ENCODE data around the gene GM2A. TPM values are rescaled to one million over a fixed set of nuclear protein-coding genes. Genes with fewer than 3 reads are reported as not detected.

The GM2A gene
- polyA plus RNA-seq, 4 donors: 4.0 to 22.5 (median 12.1) TPM

DNA sequence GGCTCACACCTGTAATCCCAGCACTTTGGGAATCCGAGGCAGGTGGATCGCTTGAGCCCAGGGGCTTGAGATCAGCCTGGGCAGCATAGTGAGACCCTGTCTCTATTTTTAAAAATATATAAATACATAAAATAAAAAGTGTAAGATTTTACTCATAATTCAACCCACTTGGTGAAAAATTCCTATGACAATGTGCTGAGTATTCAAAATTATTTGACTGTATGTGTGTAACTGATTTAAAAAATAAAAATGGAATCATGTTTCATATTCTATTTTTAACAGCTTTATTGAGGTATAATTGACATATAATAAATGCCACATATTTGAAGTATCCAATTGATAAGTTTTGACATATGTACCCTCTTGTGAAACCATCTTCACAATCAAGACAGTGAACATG is 22.8 kb downstream of the GM2A start:
- Histone ChIP-seq H3K9me3 (ENCODE audit: control insufficient read depth in 2 of 2, insufficient read depth in 1 of 2, low read depth in 1 of 2, low read length in 1 of 2) (no peaks in the 10 kb centered on the region), H3K27me3 (ENCODE audit: control insufficient read depth in 3 of 3, insufficient read depth in 3 of 3, low read length in 3 of 3) (no peaks in the 10 kb centered on the region), H3K4me1 (ENCODE audit: control insufficient read depth in 3 of 3, insufficient read depth in 2 of 3, low read depth in 1 of 3, low read length in 2 of 3) (no peaks in the 10 kb centered on the region), H3K36me3 (ENCODE audit: control insufficient read depth in 3 of 3, insufficient read depth in 2 of 3, low read depth in 1 of 3, low read length in 3 of 3) (no peaks in the 10 kb centered on the region), H3K27ac (ENCODE audit: low read depth in 1 of 3, low read length in 2 of 3) (no peak overlapping the region), H3K4me3 (ENCODE audit: low read depth in 1 of 3, low read length in 3 of 3) (no peak overlapping the region)
- FAIRE-seq (no peak), DNase-seq (no peak)
- 89 to 98% (median 95%) methylated on average over 2 of the region's 2 CpGs for WGBS, 3 donors

DNA sequence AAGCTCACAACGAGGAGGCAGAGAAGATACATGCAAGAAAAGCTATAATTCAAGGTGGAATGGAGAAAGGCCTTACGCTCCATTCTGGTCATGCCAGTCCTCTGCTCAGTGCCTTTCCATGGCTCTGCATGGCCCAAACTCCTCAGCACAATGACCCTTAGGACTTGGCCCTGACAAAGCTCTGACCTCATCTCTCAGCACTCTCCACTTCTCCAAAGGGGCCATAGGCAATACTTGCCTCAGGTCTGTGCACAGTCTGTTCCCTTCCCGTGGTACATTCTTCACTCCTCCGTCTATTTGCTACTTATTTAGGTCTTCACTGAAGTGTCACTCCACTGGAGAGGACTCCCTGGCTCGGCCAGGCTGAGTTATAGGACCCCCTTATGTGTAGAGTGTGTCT is 25.9 kb downstream of the GM2A start:
- FAIRE-seq: no peak
- H3K27ac ChIP-seq (ENCODE audit: low read depth in 1 of 3, low read length in 2 of 3): no peak overlapping the region
- H3K4me3 ChIP-seq (ENCODE audit: low read depth in 1 of 3, low read length in 3 of 3): no peak overlapping the region
- DNase-seq: no peak
- WGBS, 3 donors: 71 to 73% (median 71%) methylated on average over 5 of the region's 5 CpGs
- no peaks in the 10 kb centered on the region for H3K27me3 ChIP-seq (ENCODE audit: control insufficient read depth in 3 of 3, insufficient read depth in 3 of 3, low read length in 3 of 3)
- no peaks in the 10 kb centered on the region for H3K36me3 ChIP-seq (ENCODE audit: control insufficient read depth in 3 of 3, insufficient read depth in 2 of 3, low read depth in 1 of 3, low read length in 3 of 3)
- H3K4me1 ChIP-seq (ENCODE audit: control insufficient read depth in 3 of 3, insufficient read depth in 2 of 3, low read depth in 1 of 3, low read length in 2 of 3): no peaks in the 10 kb centered on the region
- H3K9me3 ChIP-seq (ENCODE audit: control insufficient read depth in 2 of 2, insufficient read depth in 1 of 2, low read depth in 1 of 2, low read length in 1 of 2): no peaks in the 10 kb centered on the region

GRCh38 chr5:151280443-151280842 is 27.5 kb downstream of the GM2A start:
- no peak for DNase-seq
- Histone ChIP-seq H3K9me3 (ENCODE audit: control insufficient read depth in 2 of 2, insufficient read depth in 1 of 2, low read depth in 1 of 2, low read length in 1 of 2) (no peaks in the 10 kb centered on the region), H3K27me3 (ENCODE audit: control insufficient read depth in 3 of 3, insufficient read depth in 3 of 3, low read length in 3 of 3) (peaks cover 0 to 2% (median 0%) of the 10 kb centered on the region in 3 donors), H3K4me1 (ENCODE audit: control insufficient read depth in 3 of 3, insufficient read depth in 2 of 3, low read depth in 1 of 3, low read length in 2 of 3) (no peaks in the 10 kb centered on the region), H3K27ac (ENCODE audit: low read depth in 1 of 3, low read length in 2 of 3) (no peak overlapping the region), H3K4me3 (ENCODE audit: low read depth in 1 of 3, low read length in 3 of 3) (no peak overlapping the region), H3K36me3 (ENCODE audit: control insufficient read depth in 3 of 3, insufficient read depth in 2 of 3, low read depth in 1 of 3, low read length in 3 of 3) (no peaks in the 10 kb centered on the region)
- WGBS, 3 donors: 83 to 88% (median 84%) methylated on average over 2 of the region's 2 CpGs
- no peak for FAIRE-seq

DNA sequence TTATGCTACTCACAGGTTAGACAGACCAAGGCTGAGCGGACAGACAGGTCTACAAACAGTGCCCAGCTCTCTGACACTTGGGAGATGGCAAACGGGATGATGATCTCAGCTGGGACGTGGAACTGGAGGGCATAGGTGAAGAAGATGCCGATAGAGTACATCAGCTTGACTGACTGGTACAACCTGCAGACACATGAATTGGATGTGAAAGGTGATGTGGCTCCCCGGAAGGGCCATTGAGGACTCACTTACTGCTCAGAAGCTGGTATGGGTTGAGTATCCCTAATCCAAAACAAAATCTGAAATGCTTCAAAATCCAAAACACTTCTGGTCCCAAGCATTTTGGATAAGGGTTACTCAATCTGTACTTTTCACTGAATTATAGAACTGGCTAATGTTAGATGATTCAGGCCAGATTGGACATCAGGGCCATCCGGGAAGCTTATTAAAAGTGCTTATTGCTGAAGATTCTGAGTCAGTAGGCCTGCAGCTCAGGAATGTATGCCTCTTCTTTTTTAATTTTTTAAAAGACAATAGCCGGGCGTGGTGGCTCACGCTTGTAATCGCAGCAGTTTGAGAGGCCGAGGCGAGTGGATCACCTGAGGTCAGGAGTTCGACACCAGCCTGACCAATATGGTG is 28.1 kb downstream of the GM2A start:
- Histone ChIP-seq H3K4me1 (ENCODE audit: control insufficient read depth in 3 of 3, insufficient read depth in 2 of 3, low read depth in 1 of 3, low read length in 2 of 3) (no peaks in the 10 kb centered on the region), H3K36me3 (ENCODE audit: control insufficient read depth in 3 of 3, insufficient read depth in 2 of 3, low read depth in 1 of 3, low read length in 3 of 3) (no peaks in the 10 kb centered on the region), H3K27ac (ENCODE audit: low read depth in 1 of 3, low read length in 2 of 3) (no peak overlapping the region), H3K9me3 (ENCODE audit: control insufficient read depth in 2 of 2, insufficient read depth in 1 of 2, low read depth in 1 of 2, low read length in 1 of 2) (no peaks in the 10 kb centered on the region), H3K27me3 (ENCODE audit: control insufficient read depth in 3 of 3, insufficient read depth in 3 of 3, low read length in 3 of 3) (peaks cover 0 to 2% (median 0%) of the 10 kb centered on the region in 3 donors), H3K4me3 (ENCODE audit: low read depth in 1 of 3, low read length in 3 of 3) (no peak overlapping the region)
- DNase-seq: no peak
- no peak for FAIRE-seq
- WGBS, 3 donors: 92 to 93% (median 92%) methylated on average over 13 of the region's 13 CpGs

DNA sequence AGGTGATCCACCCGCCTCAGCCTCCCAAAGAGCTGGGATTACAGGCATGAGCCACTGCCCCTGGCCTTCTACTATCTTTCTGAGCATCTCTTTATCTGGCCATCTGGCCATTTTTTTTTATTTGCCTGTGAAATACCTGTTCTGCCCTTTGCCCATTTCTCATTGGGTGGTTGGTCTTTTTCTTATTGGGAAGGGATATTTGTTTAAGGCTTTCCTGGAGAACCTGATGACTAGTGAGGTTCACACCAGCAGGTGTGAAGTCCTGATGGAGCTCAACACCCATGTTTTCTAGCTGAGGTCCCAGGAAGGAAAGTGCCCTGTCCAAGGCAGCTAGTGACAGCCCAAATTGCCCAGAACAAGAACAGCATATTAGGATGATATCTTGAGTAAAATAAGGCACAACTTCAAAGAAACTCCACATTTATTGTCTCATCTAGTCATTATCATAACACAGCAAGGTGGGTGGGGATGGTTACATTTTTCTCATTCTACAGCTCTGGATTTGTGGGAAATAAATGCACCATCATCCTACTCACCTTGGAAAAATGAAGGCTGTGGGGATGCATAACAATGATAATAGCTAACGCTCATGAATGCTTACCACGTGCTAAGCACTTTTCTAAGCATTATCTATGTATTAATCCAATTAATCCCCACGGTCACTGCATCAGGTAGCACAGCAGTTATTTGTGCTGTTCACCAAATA is 30.3 kb downstream of the GM2A start:
- no peaks in the 10 kb centered on the region for H3K4me1 ChIP-seq (ENCODE audit: control insufficient read depth in 3 of 3, insufficient read depth in 2 of 3, low read depth in 1 of 3, low read length in 2 of 3)
- H3K27ac ChIP-seq (ENCODE audit: low read depth in 1 of 3, low read length in 2 of 3): no peak overlapping the region
- 76 to 82% (median 78%) methylated on average over 4 of the region's 4 CpGs for WGBS, 3 donors
- peaks cover 0 to 2% (median 0%) of the 10 kb centered on the region in 3 donors for H3K27me3 ChIP-seq (ENCODE audit: control insufficient read depth in 3 of 3, insufficient read depth in 3 of 3, low read length in 3 of 3)
- no peak for DNase-seq
- H3K9me3 ChIP-seq (ENCODE audit: control insufficient read depth in 2 of 2, insufficient read depth in 1 of 2, low read depth in 1 of 2, low read length in 1 of 2): no peaks in the 10 kb centered on the region
- H3K4me3 ChIP-seq (ENCODE audit: low read depth in 1 of 3, low read length in 3 of 3): no peak overlapping the region
- no peak for FAIRE-seq
- H3K36me3 ChIP-seq (ENCODE audit: control insufficient read depth in 3 of 3, insufficient read depth in 2 of 3, low read depth in 1 of 3, low read length in 3 of 3): no peaks in the 10 kb centered on the region

DNA sequence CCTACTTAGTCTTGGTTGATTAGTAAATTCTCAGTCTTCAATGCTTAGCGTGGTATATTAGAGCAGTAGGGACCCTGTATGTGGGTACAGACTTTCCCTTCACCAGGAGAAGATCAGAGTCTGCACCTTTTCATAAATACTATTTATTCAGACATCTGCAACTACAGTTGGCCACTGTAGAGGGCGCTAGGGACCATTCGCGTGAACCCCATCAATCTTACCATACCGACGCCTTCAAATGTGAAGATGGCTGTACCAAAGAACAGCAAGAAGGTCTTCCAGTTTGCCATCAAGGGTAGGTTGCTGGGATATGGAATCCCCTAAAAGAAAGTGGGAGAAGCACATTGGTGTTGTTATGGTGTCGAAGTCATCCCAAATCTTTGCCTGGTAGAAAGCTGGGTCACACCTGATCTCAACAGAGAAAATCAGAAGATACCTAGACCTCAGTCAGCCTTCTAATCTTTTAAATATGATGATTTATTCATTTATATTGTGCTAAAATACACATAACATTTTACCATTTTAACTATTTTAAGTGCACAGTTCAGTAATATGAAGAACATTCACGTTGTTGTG is 31.5 kb downstream of the GM2A start:
- WGBS, 3 donors: 29 to 30% (median 30%) methylated on average over 8 of the region's 8 CpGs
- Histone ChIP-seq H3K4me3 (ENCODE audit: low read depth in 1 of 3, low read length in 3 of 3) (no peak overlapping the region), H3K27ac (ENCODE audit: low read depth in 1 of 3, low read length in 2 of 3) (no peak overlapping the region), H3K4me1 (ENCODE audit: control insufficient read depth in 3 of 3, insufficient read depth in 2 of 3, low read depth in 1 of 3, low read length in 2 of 3) (no peaks in the 10 kb centered on the region), H3K27me3 (ENCODE audit: control insufficient read depth in 3 of 3, insufficient read depth in 3 of 3, low read length in 3 of 3) (peaks cover 0 to 2% (median 0%) of the 10 kb centered on the region in 3 donors), H3K9me3 (ENCODE audit: control insufficient read depth in 2 of 2, insufficient read depth in 1 of 2, low read depth in 1 of 2, low read length in 1 of 2) (no peaks in the 10 kb centered on the region), H3K36me3 (ENCODE audit: control insufficient read depth in 3 of 3, insufficient read depth in 2 of 3, low read depth in 1 of 3, low read length in 3 of 3) (no peaks in the 10 kb centered on the region)
- FAIRE-seq (no peak), DNase-seq (no peak)

GRCh38 chr5:151285683-151286082 is 32.7 kb downstream of the GM2A start:
- H3K4me1 ChIP-seq (ENCODE audit: control insufficient read depth in 3 of 3, insufficient read depth in 2 of 3, low read depth in 1 of 3, low read length in 2 of 3): no peaks in the 10 kb centered on the region
- no peaks in the 10 kb centered on the region for H3K36me3 ChIP-seq (ENCODE audit: control insufficient read depth in 3 of 3, insufficient read depth in 2 of 3, low read depth in 1 of 3, low read length in 3 of 3)
- no peak overlapping the region for H3K27ac ChIP-seq (ENCODE audit: low read depth in 1 of 3, low read length in 2 of 3)
- 74 to 77% (median 76%) methylated on average over 5 of the region's 5 CpGs for WGBS, 3 donors
- peaks cover 0 to 2% (median 0%) of the 10 kb centered on the region in 3 donors for H3K27me3 ChIP-seq (ENCODE audit: control insufficient read depth in 3 of 3, insufficient read depth in 3 of 3, low read length in 3 of 3)
- FAIRE-seq (no peak), DNase-seq (no peak)
- no peak overlapping the region for H3K4me3 ChIP-seq (ENCODE audit: low read depth in 1 of 3, low read length in 3 of 3)
- H3K9me3 ChIP-seq (ENCODE audit: control insufficient read depth in 2 of 2, insufficient read depth in 1 of 2, low read depth in 1 of 2, low read length in 1 of 2): no peaks in the 10 kb centered on the region

DNA sequence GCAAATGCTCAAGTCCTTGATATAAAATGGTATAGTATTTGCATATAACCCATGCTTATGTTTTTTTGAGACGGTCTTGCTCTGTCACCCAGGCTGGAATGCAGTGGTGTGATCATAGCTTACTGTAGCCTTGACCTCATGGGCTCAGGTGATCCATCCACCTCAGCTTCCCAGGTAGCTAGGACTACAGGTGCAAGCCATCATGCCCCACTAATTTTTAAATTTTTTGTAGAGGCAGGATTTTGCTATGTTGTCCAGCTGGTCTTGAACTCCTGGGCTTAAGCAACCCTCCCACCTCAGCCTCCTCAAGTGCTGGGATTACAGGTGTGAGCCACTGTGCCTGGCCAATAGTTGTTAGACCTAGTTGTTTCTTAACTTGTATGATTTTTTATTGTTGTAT is 33.3 kb downstream of the GM2A start:
- FAIRE-seq: no peak
- WGBS, 3 donors: 88 to 96% (median 91%) methylated on average over 1 of the region's 1 CpG
- peaks cover 0 to 2% (median 0%) of the 10 kb centered on the region in 3 donors for H3K27me3 ChIP-seq (ENCODE audit: control insufficient read depth in 3 of 3, insufficient read depth in 3 of 3, low read length in 3 of 3)

More for the DNA sequence above, 33.3 kb downstream of the GM2A start:
- H3K36me3 ChIP-seq (ENCODE audit: control insufficient read depth in 3 of 3, insufficient read depth in 2 of 3, low read depth in 1 of 3, low read length in 3 of 3): no peaks in the 10 kb centered on the region
- no peaks in the 10 kb centered on the region for H3K9me3 ChIP-seq (ENCODE audit: control insufficient read depth in 2 of 2, insufficient read depth in 1 of 2, low read depth in 1 of 2, low read length in 1 of 2)
- H3K27ac ChIP-seq (ENCODE audit: low read depth in 1 of 3, low read length in 2 of 3): no peak overlapping the region
- no peak for DNase-seq
- H3K4me3 ChIP-seq (ENCODE audit: low read depth in 1 of 3, low read length in 3 of 3): no peak overlapping the region
- no peaks in the 10 kb centered on the region for H3K4me1 ChIP-seq (ENCODE audit: control insufficient read depth in 3 of 3, insufficient read depth in 2 of 3, low read depth in 1 of 3, low read length in 2 of 3)

Measured in small intestine (tissue), 7 donors.